PFSK-1 (cell line): ENCODE results near the gene SPTB.

Experiments used
- TAF1 ChIP-seq: IDR thresholded peaks from 2 replicates; pipeline ENCODE4 v1.6.1; 2012; ENCODE audit warnings: low read length, control low read depth, borderline replicate concordance; ENCODE audit not compliant: insufficient read depth
- TF ChIP-seq, protein P1 (sequence below), 2 experiments: IDR thresholded peaks; 2 replicates each; pipeline versions ENCODE4 v1.6.1 to v1.8.0; 2011 to 2012; ENCODE audit warnings: low read depth in 2 of 2, low read length in 2 of 2, control low read depth in 1 of 2, inconsistent platforms in 1 of 2, mild to moderate bottlenecking in 1 of 2, moderate library complexity in 1 of 2; ENCODE audit not compliant: insufficient read depth in 1 of 2

DNA sequence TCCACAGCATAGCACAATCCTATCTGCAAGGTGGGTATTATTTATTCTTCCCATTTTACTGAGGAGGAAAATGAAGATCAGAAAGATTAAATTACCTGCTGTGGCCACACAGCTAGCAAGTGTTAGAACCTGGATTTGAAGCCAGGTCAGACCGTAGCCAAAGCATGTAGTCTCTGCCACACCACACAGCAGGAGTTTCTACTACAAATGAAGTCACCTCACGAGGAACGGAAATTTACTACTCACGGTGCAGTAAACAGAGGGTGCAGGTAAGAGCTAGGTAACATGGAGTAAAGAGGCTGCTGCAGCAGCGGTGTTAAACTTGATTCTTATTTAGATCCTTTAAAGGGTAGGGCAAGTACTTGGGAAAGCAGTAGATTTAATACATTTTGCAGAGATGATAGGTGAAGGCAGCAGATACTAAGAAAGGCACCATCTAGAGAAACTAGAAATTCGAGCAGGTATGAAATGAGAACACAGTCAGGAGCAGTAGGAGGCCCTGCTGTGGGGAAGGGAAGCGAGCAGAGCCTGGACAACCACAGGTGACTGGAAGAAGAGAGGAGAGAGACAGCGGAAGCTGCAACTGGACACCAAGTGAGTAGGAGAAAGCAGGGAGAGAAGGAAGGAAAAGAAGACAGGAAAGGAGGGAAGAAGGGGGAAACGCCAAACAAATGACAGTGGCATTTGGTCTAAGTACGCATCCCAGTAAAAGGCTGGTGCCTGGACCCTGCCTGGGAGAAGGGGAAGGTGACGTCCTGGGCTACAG lies 21.5 kb downstream of the SPTB start:
- TF ChIP-seq, protein P1, sequence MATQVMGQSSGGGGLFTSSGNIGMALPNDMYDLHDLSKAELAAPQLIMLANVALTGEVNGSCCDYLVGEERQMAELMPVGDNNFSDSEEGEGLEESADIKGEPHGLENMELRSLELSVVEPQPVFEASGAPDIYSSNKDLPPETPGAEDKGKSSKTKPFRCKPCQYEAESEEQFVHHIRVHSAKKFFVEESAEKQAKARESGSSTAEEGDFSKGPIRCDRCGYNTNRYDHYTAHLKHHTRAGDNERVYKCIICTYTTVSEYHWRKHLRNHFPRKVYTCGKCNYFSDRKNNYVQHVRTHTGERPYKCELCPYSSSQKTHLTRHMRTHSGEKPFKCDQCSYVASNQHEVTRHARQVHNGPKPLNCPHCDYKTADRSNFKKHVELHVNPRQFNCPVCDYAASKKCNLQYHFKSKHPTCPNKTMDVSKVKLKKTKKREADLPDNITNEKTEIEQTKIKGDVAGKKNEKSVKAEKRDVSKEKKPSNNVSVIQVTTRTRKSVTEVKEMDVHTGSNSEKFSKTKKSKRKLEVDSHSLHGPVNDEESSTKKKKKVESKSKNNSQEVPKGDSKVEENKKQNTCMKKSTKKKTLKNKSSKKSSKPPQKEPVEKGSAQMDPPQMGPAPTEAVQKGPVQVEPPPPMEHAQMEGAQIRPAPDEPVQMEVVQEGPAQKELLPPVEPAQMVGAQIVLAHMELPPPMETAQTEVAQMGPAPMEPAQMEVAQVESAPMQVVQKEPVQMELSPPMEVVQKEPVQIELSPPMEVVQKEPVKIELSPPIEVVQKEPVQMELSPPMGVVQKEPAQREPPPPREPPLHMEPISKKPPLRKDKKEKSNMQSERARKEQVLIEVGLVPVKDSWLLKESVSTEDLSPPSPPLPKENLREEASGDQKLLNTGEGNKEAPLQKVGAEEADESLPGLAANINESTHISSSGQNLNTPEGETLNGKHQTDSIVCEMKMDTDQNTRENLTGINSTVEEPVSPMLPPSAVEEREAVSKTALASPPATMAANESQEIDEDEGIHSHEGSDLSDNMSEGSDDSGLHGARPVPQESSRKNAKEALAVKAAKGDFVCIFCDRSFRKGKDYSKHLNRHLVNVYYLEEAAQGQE (IDR thresholded peaks at IDR 0.05; ENCODE audit: insufficient read depth in 1 of 2, low read depth in 2 of 2, low read length in 2 of 2), result no peak
- no peak for TF ChIP-seq TAF1
